Testis (tissue), 3 donors: ENCODE measurements around the gene OR6K2. TPM values are rescaled to one million over a fixed set of nuclear protein-coding genes. Genes with fewer than 3 reads are reported as not detected.

Source experiments
- DNase-seq: peaks from one replicate; pipeline ENCODE4 v3.0.0-alpha.2; 2019
- H3K27ac ChIP-seq, 2 donors: fragments of 200-600 bp; sonication (generic); one replicate each; pipeline ENCODE4 v1.5.1; 2019
- H3K27me3 ChIP-seq: fragments of 200-600 bp; sonication (generic); one replicate; pipeline ENCODE4 v1.5.1; 2019
- H3K36me3 ChIP-seq: fragments of 200-600 bp; sonication (generic); one replicate; pipeline ENCODE4 v1.5.1; 2017; ENCODE audit warnings: low read depth; ENCODE audit errors: missing control alignments
- H3K4me1 ChIP-seq: fragments of 200-600 bp; sonication (generic); one replicate; pipeline ENCODE4 v1.5.1; 2019
- H3K4me3 ChIP-seq, 2 donors: fragments of 200-600 bp; sonication (generic); one replicate each; pipeline ENCODE4 v1.5.1; 2017 to 2019
- H3K9me3 ChIP-seq: fragments of 200-600 bp; sonication (generic); one replicate; pipeline ENCODE4 v1.5.1; 2017
- POLR2A ChIP-seq: fragments of 450-650 bp; IDR thresholded peaks from one replicate; pipeline ENCODE4 v1.6.1; 2017; ENCODE audit warnings: antibody characterized with exemption, mild to moderate bottlenecking, moderate library complexity
- WGBS, 2 donors: methylation state at CpG; one replicate each; pipeline ENCODE4 v1.1.5; 2018; 5-methylcytosine and 5-hydroxymethylcytosine counted together
- intact Hi-C: fragments of 100-400 bp; cut with DNase I; formaldehyde crosslinking; loops from one replicate; pipeline ENCODE4 v1.15.1; 2023; ENCODE audit warnings: low total_unique reads
- polyA plus RNA-seq: library from polyadenylated mRNA; stranded (reverse); fragments of 350-450 nt; fragmentation: Illumina TruSeq; extraction: RNeasy Lipid Tissue Mini Kit (QIAGEN cat#74804); gene quantifications from one replicate; pipeline ENCODE4 v1.2.3, GENCODE V29; 2014; ENCODE audit warnings: low read depth, low replicate concordance; ENCODE audit not compliant: insufficient read depth
- total RNA-seq, 2 donors: library from RNA; depleted of rRNA; stranded (reverse); fragments of >200 nt; gene quantifications; one replicate each; pipeline ENCODE4 v1.2.3, GENCODE V29; 2016
- TF ChIP-seq, protein P1 (sequence below), 3 experiments: fragments of 450-650 bp in 2 of 3; fragments of 200-600 bp in 1 of 3; sonication (generic) in 1 of 3; IDR thresholded peaks; one replicate each; pipeline ENCODE4 v1.5.1; 2016 to 2019; ENCODE audit warnings: antibody characterized with exemption in 3 of 3, mild to moderate bottlenecking in 2 of 3, moderate library complexity in 1 of 3

OR6K2 gene
- total and polyA plus RNA-seq, 3 donors from 2014 or later, result not detected

DNA sequence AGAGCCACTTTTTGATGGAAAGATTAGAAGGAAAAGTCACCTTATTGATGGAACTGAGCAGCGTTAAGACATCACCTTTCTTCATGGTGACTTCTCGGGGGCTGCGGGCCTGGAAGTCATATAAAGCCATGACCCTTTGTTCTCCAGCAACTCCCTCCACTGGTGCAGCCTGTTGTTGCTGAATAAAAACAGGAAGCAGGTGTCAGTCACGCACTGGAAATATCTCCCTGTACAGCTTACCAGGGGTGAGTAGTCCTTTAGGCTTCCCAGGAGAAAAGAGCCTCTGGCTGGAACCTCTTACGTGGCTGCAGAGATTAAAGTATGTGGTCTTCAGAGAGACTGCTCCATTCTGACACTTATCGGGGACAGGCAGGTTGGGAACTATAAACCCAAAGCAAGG is 45.9 kb downstream of the OR6K2 start:
- H3K36me3 ChIP-seq, result no peaks in the 10 kb centered on the region
- no peaks in the 10 kb centered on the region for H3K9me3 ChIP-seq
- H3K27me3 ChIP-seq, result no peaks in the 10 kb centered on the region
- no peak for DNase-seq
- intact Hi-C loops, result no loop called here
- 60 to 82% methylated on average over 6 of the region's 6 CpGs for WGBS, 2 donors
- H3K27ac ChIP-seq, result no peak overlapping the region
- H3K4me3 ChIP-seq, result no peak overlapping the region
- no peak for TF ChIP-seq POLR2A
- TF ChIP-seq, protein P1, sequence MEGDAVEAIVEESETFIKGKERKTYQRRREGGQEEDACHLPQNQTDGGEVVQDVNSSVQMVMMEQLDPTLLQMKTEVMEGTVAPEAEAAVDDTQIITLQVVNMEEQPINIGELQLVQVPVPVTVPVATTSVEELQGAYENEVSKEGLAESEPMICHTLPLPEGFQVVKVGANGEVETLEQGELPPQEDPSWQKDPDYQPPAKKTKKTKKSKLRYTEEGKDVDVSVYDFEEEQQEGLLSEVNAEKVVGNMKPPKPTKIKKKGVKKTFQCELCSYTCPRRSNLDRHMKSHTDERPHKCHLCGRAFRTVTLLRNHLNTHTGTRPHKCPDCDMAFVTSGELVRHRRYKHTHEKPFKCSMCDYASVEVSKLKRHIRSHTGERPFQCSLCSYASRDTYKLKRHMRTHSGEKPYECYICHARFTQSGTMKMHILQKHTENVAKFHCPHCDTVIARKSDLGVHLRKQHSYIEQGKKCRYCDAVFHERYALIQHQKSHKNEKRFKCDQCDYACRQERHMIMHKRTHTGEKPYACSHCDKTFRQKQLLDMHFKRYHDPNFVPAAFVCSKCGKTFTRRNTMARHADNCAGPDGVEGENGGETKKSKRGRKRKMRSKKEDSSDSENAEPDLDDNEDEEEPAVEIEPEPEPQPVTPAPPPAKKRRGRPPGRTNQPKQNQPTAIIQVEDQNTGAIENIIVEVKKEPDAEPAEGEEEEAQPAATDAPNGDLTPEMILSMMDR (IDR thresholded peaks at IDR 0.05), result no peak
- H3K4me1 ChIP-seq, result no peaks in the 10 kb centered on the region

DNA sequence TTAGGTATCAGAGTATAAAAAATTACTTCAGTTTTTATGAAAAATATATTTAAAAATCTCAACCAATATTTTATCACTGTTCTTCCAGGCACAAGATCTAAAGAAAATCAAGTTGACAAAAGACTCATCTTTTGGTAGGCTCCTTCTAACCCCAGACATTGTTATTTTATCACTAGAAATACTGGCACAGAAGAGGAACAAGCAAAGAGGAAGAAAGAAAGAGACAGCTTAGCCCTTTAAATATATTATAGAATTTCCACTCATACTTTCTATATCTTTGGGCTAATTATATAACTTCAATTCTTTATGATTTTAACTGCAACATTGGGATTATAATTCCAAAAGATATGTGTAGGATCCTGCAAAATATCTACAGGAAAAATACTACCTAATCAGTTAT is 46.4 kb downstream of the OR6K2 start:
- H3K36me3 ChIP-seq, result no peaks in the 10 kb centered on the region
- TF ChIP-seq POLR2A, result no peak
- TF ChIP-seq, protein P1 (IDR thresholded peaks at IDR 0.05), result no peak
- H3K4me3 ChIP-seq, result no peak overlapping the region
- H3K27ac ChIP-seq, result no peak overlapping the region
- no peaks in the 10 kb centered on the region for H3K27me3 ChIP-seq
- DNase-seq, result no peak
- no peaks in the 10 kb centered on the region for H3K9me3 ChIP-seq
- no peaks in the 10 kb centered on the region for H3K4me1 ChIP-seq
- intact Hi-C loops, result no loop called here

DNA sequence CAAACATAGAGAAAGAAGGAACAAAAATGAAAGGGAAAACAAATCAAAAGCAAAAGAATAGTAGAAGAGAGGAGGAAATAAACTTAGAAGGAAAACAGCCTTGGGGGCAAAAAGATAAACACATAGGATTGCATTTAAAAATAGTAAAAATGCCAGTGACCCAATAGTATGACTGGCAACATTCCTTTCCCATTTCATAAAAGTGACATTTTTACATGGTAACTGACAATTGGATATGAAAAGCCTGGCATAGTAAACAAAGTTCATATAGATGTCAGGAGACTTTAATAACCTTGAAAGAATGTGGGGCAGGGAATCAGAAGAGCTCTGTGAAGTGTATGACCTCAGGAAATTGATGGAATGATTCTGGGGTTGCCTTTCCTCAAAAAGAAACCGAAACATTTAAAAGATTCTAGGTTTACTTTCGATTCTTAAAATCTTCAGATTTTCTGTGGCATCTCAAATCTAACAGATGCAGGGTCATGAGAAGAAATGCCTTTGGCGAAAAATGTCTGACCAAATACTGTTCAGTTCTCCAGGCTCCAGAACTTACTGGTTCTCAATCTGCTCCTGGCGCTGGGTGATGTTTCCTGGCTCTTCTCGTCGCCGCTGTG is 47.6 kb downstream of the OR6K2 start:
- no peak for DNase-seq
- Histone ChIP-seq H3K36me3 (no peaks in the 10 kb centered on the region), H3K27me3 (no peaks in the 10 kb centered on the region), H3K9me3 (no peaks in the 10 kb centered on the region), H3K4me1 (peaks cover 4% of the 10 kb centered on the region), H3K27ac (no peak overlapping the region), H3K4me3 (no peak overlapping the region)
- 81 to 84% methylated on average over 7 of the region's 7 CpGs for WGBS, 2 donors
- TF ChIP-seq POLR2A, result no peak
- intact Hi-C loops, result no loop called here

Other genes starting within 250 kb of the OR6K2 start
- gene OR10K1, start 238.8 kb downstream of the OR6K2 start, total RNA-seq, result not detected
- gene OR10K1, start 238.8 kb downstream of the OR6K2 start, polyA plus RNA-seq, result not detected
- not detected for gene OR10R2, start 228.4 kb downstream of the OR6K2 start, total RNA-seq
- gene OR10R2, start 228.4 kb downstream of the OR6K2 start, polyA plus RNA-seq, result not detected
- gene OR6Y1, start 146.2 kb downstream of the OR6K2 start, total RNA-seq, result not detected
- not detected for gene OR6Y1, start 146.2 kb downstream of the OR6K2 start, polyA plus RNA-seq
- not detected for gene OR6P1, start 130.1 kb downstream of the OR6K2 start, total RNA-seq
- gene OR6P1, start 130.1 kb downstream of the OR6K2 start, polyA plus RNA-seq, result not detected
- not detected for gene OR10X1, start 120.8 kb downstream of the OR6K2 start, total RNA-seq
- not detected for gene OR10X1, start 120.8 kb downstream of the OR6K2 start, polyA plus RNA-seq
- not detected for gene OR10Z1, start 95.4 kb downstream of the OR6K2 start, total RNA-seq
- not detected for gene OR10Z1, start 95.4 kb downstream of the OR6K2 start, polyA plus RNA-seq
- gene SPTA1, start 13.9 kb downstream of the OR6K2 start, total RNA-seq, result 1 to 10 TPM; 3.4 to 4.2 TPM
- gene SPTA1, start 13.9 kb downstream of the OR6K2 start, polyA plus RNA-seq, result 6.8 TPM
- gene OR6K3, start 20.1 kb upstream of the OR6K2 start, total RNA-seq, result under 1 TPM in 1 of 2 donors, not detected in 1; 0.19 TPM
- not detected for gene OR6K3, start 20.1 kb upstream of the OR6K2 start, polyA plus RNA-seq
- not detected for gene OR6K6, start 54.1 kb upstream of the OR6K2 start, total RNA-seq
- gene OR6K6, start 54.1 kb upstream of the OR6K2 start, polyA plus RNA-seq, result not detected
- 1 to 10 TPM in 1 of 2 donors, not detected in 1; 1.0 TPM for gene OR6N1, start 71.5 kb upstream of the OR6K2 start, total RNA-seq
- gene OR6N1, start 71.5 kb upstream of the OR6K2 start, polyA plus RNA-seq, result not detected
- gene OR6N2, start 80.6 kb upstream of the OR6K2 start, total RNA-seq, result not detected
- not detected for gene OR6N2, start 80.6 kb upstream of the OR6K2 start, polyA plus RNA-seq
- gene MNDA, start 130.7 kb upstream of the OR6K2 start, total RNA-seq, result 10 to 100 TPM; 11.5 to 12.8 TPM
- 6.8 TPM for gene MNDA, start 130.7 kb upstream of the OR6K2 start, polyA plus RNA-seq
- gene PYHIN1, start 230.9 kb upstream of the OR6K2 start, total RNA-seq, result 1 to 10 TPM in 1 of 2 donors, under 1 TPM in 1; 0.56 to 1.2 TPM
- gene PYHIN1, start 230.9 kb upstream of the OR6K2 start, polyA plus RNA-seq, result 0.58 TPM